H1 (cell line): ENCODE measurements around the gene SLC5A10. TPM values are rescaled to one million over a fixed set of nuclear protein-coding genes. Genes with fewer than 3 reads are reported as not detected.

Experiments used
- CTCF ChIA-PET: fragments of 300-600 bp; sonication (Branson Sonifier 250); formaldehyde crosslinking; loops from one replicate; lab custom pipeline; 2021; ENCODE audit not compliant: partially characterized antibody; lab: Charles Lee
- POLR2A ChIA-PET: fragments of 300-600 bp; sonication (Branson Sonifier 250); formaldehyde crosslinking; loops from one replicate; lab custom pipeline; 2021; ENCODE audit warnings: inconsistent platforms; ENCODE audit not compliant: partially characterized antibody; lab: Charles Lee
- DNase-seq, 2 experiments: peaks; one replicate each; pipeline versions ENCODE4 v3.0.0 to v3.0.0-alpha.2; 2010 to 2022; ENCODE audit warnings: low spot score in 2 of 2, low read depth in 1 of 2, mixed read lengths in 1 of 2
- FAIRE-seq: peaks from 2 replicates; lab custom pipeline; 2011; peaks lifted over from hg19 to GRCh38; lab: Jason Lieb, UNC
- H2AFZ ChIP-seq: 2 replicates; pipeline ENCODE4 v1.8.1; 2012; ENCODE audit warnings: low read length, inconsistent platforms
- H2AK5ac ChIP-seq: 2 replicates; pipeline ENCODE4 v1.6.1; 2013; ENCODE audit warnings: low read depth, low read length
- H2BK120ac ChIP-seq: replicated peaks from 2 replicates; pipeline ENCODE3; 2013; ENCODE audit warnings: low read depth, low read length, inconsistent platforms
- H2BK12ac ChIP-seq: 2 replicates; pipeline ENCODE4 v1.6.1; 2013; ENCODE audit warnings: low read depth, low read length
- H2BK15ac ChIP-seq: 2 replicates; pipeline ENCODE4 v1.6.1; 2013; ENCODE audit warnings: low read length
- H2BK20ac ChIP-seq: 2 replicates; pipeline ENCODE4 v1.6.1; 2013; ENCODE audit warnings: low read length
- H2BK5ac ChIP-seq: 2 replicates; pipeline ENCODE4 v1.6.1; 2013; ENCODE audit warnings: low read depth, low read length
- H3K14ac ChIP-seq: 2 replicates; pipeline ENCODE4 v1.6.1; 2013; ENCODE audit warnings: inconsistent platforms; ENCODE audit not compliant: insufficient read length
- H3K18ac ChIP-seq: 2 replicates; pipeline ENCODE4 v1.6.1; 2013; ENCODE audit warnings: low read length; ENCODE audit errors: extremely low read depth
- H3K23ac ChIP-seq: 2 replicates; pipeline ENCODE4 v1.6.1; 2013; ENCODE audit warnings: inconsistent platforms; ENCODE audit not compliant: insufficient read length
- H3K23me2 ChIP-seq: 2 replicates; pipeline ENCODE4 v1.6.1; 2013; ENCODE audit warnings: low read depth, low read length
- H3K27ac ChIP-seq: 2 replicates; pipeline ENCODE4 v1.6.1; 2011; ENCODE audit warnings: low read depth, low read length, inconsistent platforms
- H3K27me3 ChIP-seq, 4 experiments: replicated peaks in 1 of 4; 1 replicate in 1 of 4; 2 replicates in 3 of 4; pipeline versions ENCODE4 v1.6.1 to v1.8.1; 2011 to 2013; ENCODE audit warnings: low read length in 3 of 4, mild to moderate bottlenecking in 3 of 4, inconsistent platforms in 2 of 4, mixed read lengths in 2 of 4, moderate library complexity in 1 of 4; ENCODE audit not compliant: control insufficient read depth in 3 of 4, insufficient read depth in 3 of 4; ENCODE audit errors: extremely low read depth in 1 of 4
- H3K36me3 ChIP-seq, 4 experiments: 2 replicates each; pipeline versions ENCODE4 v1.6.1 to v1.8.1; 2011 to 2013; ENCODE audit warnings: mild to moderate bottlenecking in 4 of 4, low read length in 3 of 4, moderate library complexity in 2 of 4, control low read depth in 1 of 4, inconsistent platforms in 1 of 4; ENCODE audit not compliant: insufficient read depth in 4 of 4, control insufficient read depth in 2 of 4
- H3K4ac ChIP-seq: replicated peaks from 2 replicates; pipeline ENCODE3; 2013; ENCODE audit warnings: low read length, low read depth, mixed read lengths, inconsistent platforms; ENCODE audit not compliant: insufficient read length
- H3K4me1 ChIP-seq, 4 experiments: replicated peaks in 1 of 4; 1 replicate in 1 of 4; 2 replicates in 3 of 4; pipeline versions ENCODE4 v1.6.1 to v1.8.1; 2011 to 2013; ENCODE audit warnings: low read length in 3 of 4, inconsistent platforms in 2 of 4, mixed read lengths in 1 of 4; ENCODE audit not compliant: insufficient read depth in 4 of 4, control insufficient read depth in 3 of 4
- H3K4me2 ChIP-seq, 2 experiments: 2 replicates each; pipeline versions ENCODE4 v1.6.1 to v1.8.1; 2011 to 2013; ENCODE audit warnings: low read depth in 2 of 2, low read length in 2 of 2, control low read depth in 1 of 2, inconsistent platforms in 1 of 2, mild to moderate bottlenecking in 1 of 2; ENCODE audit not compliant: insufficient read depth in 1 of 2
- H3K4me3 ChIP-seq, 4 experiments: fragments of 200-600, 300-600 bp in 1 of 4; sonication (generic), shearing (Covaris generic), sonication (Bioruptor Twin) in 1 of 4; 2 replicates each; pipeline versions ENCODE4 v1.5.1 to v1.8.1; 2011 to 2016; ENCODE audit warnings: low read length in 4 of 4, low read depth in 3 of 4, control low read depth in 2 of 4, inconsistent platforms in 2 of 4, mild to moderate bottlenecking in 2 of 4, mixed read lengths in 1 of 4, moderate library complexity in 1 of 4; ENCODE audit not compliant: insufficient read depth in 2 of 4; ENCODE audit errors: extremely low read depth in 1 of 4
- H3K56ac ChIP-seq: replicated peaks from 2 replicates; pipeline ENCODE3; 2013; ENCODE audit warnings: low read depth, mild to moderate bottlenecking, mixed read lengths, low read length, inconsistent platforms; ENCODE audit not compliant: insufficient read length
- H3K79me1 ChIP-seq: 2 replicates; pipeline ENCODE4 v1.6.1; 2013; ENCODE audit warnings: low read depth, low read length, control low read depth
- H3K79me2 ChIP-seq, 2 experiments: 2 replicates each; pipeline versions ENCODE4 v1.6.1 to v1.8.1; 2012 to 2013; ENCODE audit warnings: low read length in 2 of 2, mild to moderate bottlenecking in 2 of 2, inconsistent platforms in 1 of 2; ENCODE audit not compliant: insufficient read depth in 2 of 2, control insufficient read depth in 1 of 2
- H3K9ac ChIP-seq, 4 experiments: replicated peaks in 1 of 4; 1 replicate in 1 of 4; 2 replicates in 3 of 4; pipeline versions ENCODE4 v1.6.1 to v1.8.1; 2011 to 2013; ENCODE audit warnings: low read depth in 3 of 4, low read length in 3 of 4, control low read depth in 2 of 4, mild to moderate bottlenecking in 2 of 4, moderate library complexity in 2 of 4, inconsistent platforms in 1 of 4; ENCODE audit errors: extremely low read depth in 1 of 4
- H3K9me3 ChIP-seq, 2 experiments: 2 replicates each; pipeline versions ENCODE4 v1.6.1 to v1.8.1; 2012 to 2013; ENCODE audit warnings: mild to moderate bottlenecking in 2 of 2, moderate library complexity in 2 of 2, control low read depth in 1 of 2, inconsistent platforms in 1 of 2, low read depth in 1 of 2, low read length in 1 of 2, mixed read lengths in 1 of 2; ENCODE audit not compliant: insufficient read depth in 2 of 2
- H4K20me1 ChIP-seq, 2 experiments: replicated peaks in 1 of 2; 2 replicates each; pipeline versions ENCODE3 to v1.8.1; 2011 to 2013; ENCODE audit warnings: inconsistent platforms in 2 of 2, low read length in 2 of 2, mild to moderate bottlenecking in 1 of 2; ENCODE audit not compliant: insufficient read depth in 2 of 2, control insufficient read depth in 1 of 2
- H4K5ac ChIP-seq: 2 replicates; pipeline ENCODE4 v1.6.1; 2013; ENCODE audit warnings: low read length, low read depth, mixed read lengths, inconsistent platforms; ENCODE audit not compliant: insufficient read length
- H4K8ac ChIP-seq: 2 replicates; pipeline ENCODE4 v1.8.0; 2013; ENCODE audit warnings: mild to moderate bottlenecking, moderate library complexity, low read length, inconsistent platforms; ENCODE audit not compliant: insufficient read depth; ENCODE audit errors: extremely low read depth
- H4K91ac ChIP-seq: replicated peaks from 2 replicates; pipeline ENCODE3; 2013; ENCODE audit warnings: low read length, mixed read lengths, inconsistent platforms; ENCODE audit not compliant: insufficient read length
- HDAC6 ChIP-seq: IDR thresholded peaks from one replicate; pipeline ENCODE4 v1.7.1; 2012; ENCODE audit warnings: low read depth, mild to moderate bottlenecking, inconsistent platforms, low read length, moderate library complexity
- WGBS, 2 experiments: shearing (Covaris generic) in 1 of 2; methylation state at CpG; one replicate each; pipeline versions ENCODE4 v1.1.6 to v1.1.7; 2013 to 2015; ENCODE audit warnings: low lambda C conversion rate in 2 of 2, mixed read lengths in 2 of 2, inconsistent platforms in 1 of 2, low coverage in 1 of 2, missing lambda C conversion rate in 1 of 2; ENCODE audit not compliant: insufficient replicate concordance in 2 of 2, insufficient coverage in 1 of 2, insufficient read length in 1 of 2; ENCODE audit errors: extremely low coverage in 1 of 2, missing lambda C conversion rate in 1 of 2; 5-methylcytosine and 5-hydroxymethylcytosine counted together
- polyA plus RNA-seq, 7 experiments: library from polyadenylated mRNA; depleted of rRNA in 3 of 7; stranded (reverse) in 5 of 7; unstranded in 2 of 7; fragments of >200 nt in 5 of 7; fragments of 200-250 nt in 2 of 7; gene quantifications; 1 replicate in 5 of 7; 2 replicates in 1 of 7; 4 replicates in 1 of 7; pipeline versions ENCODE4 v1.2.1 to v1.2.3, GENCODE V29; 2011 to 2013; ENCODE audit warnings: missing spikeins in 2 of 7, mixed read lengths in 2 of 7
- total RNA-seq: library from RNA; stranded (reverse); fragmentation: NEBNext Ultra II Directional; extraction: Animal tissue kit (Norgen Biotek cat#: 25700); gene quantifications from 2 replicates; pipeline ENCODE4 v1.2.1, GENCODE V29; 2021

The SLC5A10 gene
- total and polyA plus RNA-seq, 2 of the 8 experiments (the other 6 are each of a cell fraction or from before 2014, with no cell fraction given): 0.05 to 0.11 TPM

DNA sequence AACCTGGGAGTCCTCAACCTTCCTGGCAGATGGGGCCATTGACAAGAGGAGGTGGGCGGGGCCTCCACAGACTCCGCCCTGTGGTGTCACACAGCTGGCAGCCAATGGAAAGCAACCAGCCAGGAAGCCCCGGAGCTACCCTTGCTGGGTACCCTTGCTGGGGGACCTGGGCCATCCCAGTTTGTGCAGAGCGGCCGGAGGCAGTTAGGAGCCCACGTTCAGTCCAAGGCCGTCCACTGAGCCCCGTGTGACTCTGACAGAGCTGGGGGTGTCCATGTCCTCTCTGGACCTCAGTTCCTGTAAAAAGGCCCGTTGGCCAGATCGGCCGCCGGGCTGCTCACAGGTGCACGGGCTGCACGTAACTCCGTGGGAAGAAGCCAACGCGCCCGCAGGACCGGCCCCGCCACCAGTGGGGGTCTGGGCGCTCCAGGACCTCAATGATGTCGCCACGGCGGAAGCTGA lies 69.7 kb downstream of the SLC5A10 start:
- peak in 1 of 2 experiments; percentile 81 for DNase-seq
- Histone ChIP-seq H3K4me1 (peaks cover 0 to 3% (median 0%) of the 10 kb centered on the region in 4 experiments; a peak in 1 of 7 replicates), H3K14ac (no peak overlapping the region), H2AFZ (no peak overlapping the region), H3K27ac (no peak overlapping the region), H2BK5ac (no peak overlapping the region), H2BK15ac (no peak overlapping the region), H3K9me3 (no peaks in the 10 kb centered on the region), H2BK120ac (no peak overlapping the region), H4K20me1 (no peaks in the 10 kb centered on the region), H3K18ac (no peak overlapping the region), H3K4me2 (no peak overlapping the region), H3K79me2 (no peaks in the 10 kb centered on the region), H3K4me3 (no peak overlapping the region), H3K23ac (no peak overlapping the region), H2AK5ac (no peak overlapping the region), H2BK20ac (no peak overlapping the region), H4K5ac (no peak overlapping the region), H3K4ac (no peak overlapping the region), H3K36me3 (no peaks in the 10 kb centered on the region), H2BK12ac (no peak overlapping the region), H3K79me1 (no peaks in the 10 kb centered on the region), H3K23me2 (no peaks in the 10 kb centered on the region), H4K8ac (peak overlapping the region; percentile 51), H3K27me3 (no peaks in the 10 kb centered on the region; a peak in 1 of 7 replicates), H4K91ac (no peak overlapping the region), H3K9ac (no peak overlapping the region), H3K56ac (no peak overlapping the region)
- FAIRE-seq: no peak
- ChIA-PET CTCF (interaction anchor here (2.9 to 5.1 kb wide), 2 partner anchors 10 to 62 kb away, joined by 8 to 49 read pairs; no protein-coding TSS in a partner anchor), POLR2A (no interaction called here)
- WGBS, 2 experiments: 96% methylated on average over 24 of the region's 24 CpGs; no CpG with 5 or more reads in 1 of the 2 experiments
- no peak for TF ChIP-seq HDAC6
